PC-3 (cell line): ENCODE data around the gene ATP10A. TPM values are rescaled to one million over a fixed set of nuclear protein-coding genes. Genes with fewer than 3 reads are reported as not detected.

Experiments
- ATAC-seq: fragments of 200-7000 bp; cut with Tn5 transposase; 2 replicates; pipeline ENCODE4 v1.9.1; 2020; ENCODE audit warnings: mild to moderate bottlenecking, moderate library complexity
- BruUV-seq: library from RNA; stranded (reverse); fragments of 400-500 nt; replicated peaks from 2 replicates; lab custom pipeline; 2021; lab: Mats Ljungman, UMichigan
- CTCF ChIA-PET: fragments of 300-600 bp; sonication (Branson Sonifier 250); formaldehyde crosslinking; loops from one replicate; lab custom pipeline; 2022; ENCODE audit warnings: antibody characterized with exemption; lab: Charles Lee
- POLR2A ChIA-PET: fragments of 300-600 bp; sonication (Branson Sonifier 250); formaldehyde crosslinking; loops from one replicate; lab custom pipeline; 2022; ENCODE audit warnings: antibody characterized with exemption; ENCODE audit not compliant: unreplicated experiment; lab: Charles Lee
- DNase-seq: peaks from one replicate; pipeline ENCODE4 v3.0.0-alpha.2; 2015
- H2AFZ ChIP-seq: fragments of 300-600 bp; sonication (generic); 2 replicates; pipeline ENCODE4 v1.6.0; 2016; ENCODE audit warnings: antibody characterized with exemption, low read length
- H3F3A ChIP-seq: fragments of 300-600 bp; sonication (generic); one replicate; pipeline ENCODE4 v1.6.0; 2017; ENCODE audit warnings: antibody characterized with exemption, low read length, control low read depth, mild to moderate bottlenecking; ENCODE audit not compliant: unreplicated experiment
- H3K27ac ChIP-seq: fragments of 300-600 bp; sonication (generic); 2 replicates; pipeline ENCODE4 v1.5.1; 2016; ENCODE audit warnings: mild to moderate bottlenecking, low read length
- H3K27me3 ChIP-seq: fragments of 300-600 bp; sonication (generic); 2 replicates; pipeline ENCODE4 v1.6.1; 2016; ENCODE audit warnings: low read length, mixed read lengths
- H3K36me3 ChIP-seq: fragments of 300-600 bp; sonication (generic); 2 replicates; pipeline ENCODE4 v1.6.1; 2016; ENCODE audit warnings: low read depth, mixed run types, low read length, mixed read lengths
- H3K4me1 ChIP-seq: fragments of 300-600 bp; sonication (generic); 2 replicates; pipeline ENCODE4 v1.5.1; 2016; ENCODE audit warnings: low read length; ENCODE audit not compliant: insufficient read depth
- H3K4me2 ChIP-seq: fragments of 300-600 bp; sonication (generic); 2 replicates; pipeline ENCODE4 v1.6.0; 2016; ENCODE audit warnings: low read length
- H3K4me3 ChIP-seq: fragments of 300-600 bp; sonication (generic); 2 replicates; pipeline ENCODE4 v1.5.1; 2016; ENCODE audit warnings: mild to moderate bottlenecking, low read length, mixed read lengths
- H3K79me2 ChIP-seq: fragments of 300-600 bp; sonication (generic); 2 replicates; pipeline ENCODE4 v1.6.1; 2017; ENCODE audit warnings: low read length, mixed read lengths
- H3K9ac ChIP-seq: fragments of 300-600 bp; sonication (generic); 2 replicates; pipeline ENCODE4 v1.6.0; 2016; ENCODE audit warnings: mild to moderate bottlenecking, low read length
- H3K9me2 ChIP-seq: fragments of 300-600 bp; sonication (generic); replicated peaks from 2 replicates; pipeline ENCODE4 v1.6.1; 2016; ENCODE audit warnings: mixed run types, low read length, mixed read lengths
- H3K9me3 ChIP-seq: fragments of 300-600 bp; sonication (generic); 2 replicates; pipeline ENCODE4 v1.6.1; 2016; ENCODE audit warnings: low read length, mixed read lengths
- H4K20me1 ChIP-seq: fragments of 300-600 bp; sonication (generic); 2 replicates; pipeline ENCODE4 v1.6.1; 2016; ENCODE audit warnings: low read length, mixed read lengths
- CTCF ChIP-seq: fragments of 300-600 bp; sonication (generic); conservative IDR thresholded peaks from 2 replicates; pipeline ENCODE4 v1.5.1; 2017; ENCODE audit warnings: antibody characterized with exemption, low read depth, mild to moderate bottlenecking, low read length
- EZH2 ChIP-seq: fragments of 300-600 bp; sonication (generic); IDR thresholded peaks from one replicate; pipeline ENCODE4 v1.6.1; 2017; ENCODE audit warnings: antibody characterized with exemption, mild to moderate bottlenecking, low read length; ENCODE audit not compliant: unreplicated experiment
- EZH2phosphoT487 ChIP-seq: fragments of 300-600 bp; sonication (generic); IDR thresholded peaks from 2 replicates; pipeline ENCODE4 v1.6.1; 2018; ENCODE audit warnings: mild to moderate bottlenecking, antibody characterized with exemption, low read length, borderline replicate concordance
- intact Hi-C: fragments of 100-400 bp; cut with micrococcal nuclease; formaldehyde crosslinking; loops from 2 replicates; pipeline ENCODE4 v1.9.0; 2023
- total RNA-seq: library from RNA; depleted of rRNA; stranded (reverse); fragments of >200 nt; gene quantifications from 2 replicates; pipeline ENCODE4 v1.2.3, GENCODE V29; 2014

ATP10A gene
- total RNA-seq, 1 experiment from 2014 or later = 2.6 TPM

- H3K4me1 ChIP-seq = no peaks in the 10 kb centered on the region
- no peak overlapping the region for H2AFZ ChIP-seq
- no peaks in the 10 kb centered on the region for H3K36me3 ChIP-seq
- no peaks in the 10 kb centered on the region for H4K20me1 ChIP-seq
- no peak overlapping the region for H3K4me3 ChIP-seq
- intact Hi-C loops = no loop called here
- ChIA-PET POLR2A (no interaction called here), CTCF (no interaction called here)
- no peaks in the 10 kb centered on the region for H3K9me2 ChIP-seq
- no peaks in the 10 kb centered on the region for H3K27me3 ChIP-seq
- H3K9me3 ChIP-seq = no peaks in the 10 kb centered on the region
- no peak overlapping the region for H3K4me2 ChIP-seq
- no peak for TF ChIP-seq EZH2
- TF ChIP-seq EZH2phosphoT487 = no peak
- TF ChIP-seq CTCF = no peak
- H3K9ac ChIP-seq = no peak overlapping the region
- H3F3A ChIP-seq = no peaks in the 10 kb centered on the region
- ATAC-seq = no peak
- no TSS peak for BruUV-seq
- no peak overlapping the region for H3K27ac ChIP-seq
- no peaks in the 10 kb centered on the region for H3K79me2 ChIP-seq
- DNase-seq = no peak
Observed at GRCh38 chr15:25786040-25786439, 77.1 kb downstream of the ATP10A start.

- ChIA-PET CTCF (no interaction called here), POLR2A (no interaction called here)
- BruUV-seq = no TSS peak
- Histone ChIP-seq H3K36me3 (no peaks in the 10 kb centered on the region), H3K9me3 (no peaks in the 10 kb centered on the region), H4K20me1 (no peaks in the 10 kb centered on the region), H3K4me3 (no peak overlapping the region), H3K9ac (no peak overlapping the region), H3K4me1 (no peaks in the 10 kb centered on the region), H3F3A (no peaks in the 10 kb centered on the region), H3K27ac (no peak overlapping the region), H3K4me2 (no peak overlapping the region), H3K27me3 (no peaks in the 10 kb centered on the region), H2AFZ (no peak overlapping the region), H3K9me2 (no peaks in the 10 kb centered on the region), H3K79me2 (no peaks in the 10 kb centered on the region)
- intact Hi-C loops = no loop called here
- ATAC-seq (no peak), DNase-seq (no peak)
- TF ChIP-seq EZH2 = no peak
- TF ChIP-seq EZH2phosphoT487 = no peak
- no peak for TF ChIP-seq CTCF
Observed at GRCh38 chr15:25785641-25786025, 77.5 kb downstream of the ATP10A start.

GRCh38 chr15:25784876-25785640 lies 78.1 kb downstream of the ATP10A start:
- BruUV-seq = no TSS peak
- CTCF ChIA-PET = no interaction called here
- intact Hi-C loops = no loop called here

More at GRCh38 chr15:25784876-25785640, 78.1 kb downstream of the ATP10A start:
- TF ChIP-seq EZH2phosphoT487 (no peak), CTCF (no peak), EZH2 (no peak)
- Histone ChIP-seq H3K36me3 (no peaks in the 10 kb centered on the region), H3K9me3 (no peaks in the 10 kb centered on the region), H3K27ac (no peak overlapping the region), H3K9ac (no peak overlapping the region), H3K4me3 (no peak overlapping the region), H3K4me2 (no peak overlapping the region), H4K20me1 (no peaks in the 10 kb centered on the region), H3K4me1 (no peaks in the 10 kb centered on the region), H3K9me2 (no peaks in the 10 kb centered on the region), H2AFZ (no peak overlapping the region), H3K79me2 (no peaks in the 10 kb centered on the region), H3F3A (no peaks in the 10 kb centered on the region), H3K27me3 (no peaks in the 10 kb centered on the region)
- POLR2A ChIA-PET = no interaction called here
- ATAC-seq (no peak), DNase-seq (no peak)
